Activated CD8-positive, alpha-beta T cell treated with anti-CD3 and anti-CD28 coated beads, Interleukin-2, amount 10 ng/mL, durations not matched to agents 7 days and 5 days (primary cell): ENCODE data around the gene MKX. TPM values are rescaled to one million over a fixed set of nuclear protein-coding genes. Genes with fewer than 3 reads are reported as not detected.

Source experiments
- ATAC-seq: fragments of 150-1000 bp; cut with Tn5 transposase; one replicate; pipeline ENCODE4 v1.10.0; 2021; ENCODE audit warnings: moderate library complexity
- CTCF ChIA-PET: fragments of 350-600 bp; sonication (Branson Sonifier 250); formaldehyde crosslinking; loops from one replicate; lab custom pipeline; 2021; ENCODE audit warnings: antibody characterized with exemption; lab: Charles Lee
- POLR2A ChIA-PET: fragments of 350-600 bp; sonication (Branson Sonifier 250); formaldehyde crosslinking; loops from one replicate; lab custom pipeline; 2021; ENCODE audit warnings: antibody characterized with exemption; lab: Charles Lee
- DNase-seq: peaks from one replicate; pipeline ENCODE4 v3.0.0-alpha.2; 2020
- H3K27ac Mint-ChIP-seq: one replicate; pipeline ENCODE4 v1.8.0; 2021; ENCODE audit warnings: mild to moderate bottlenecking, mixed read lengths
- H3K27me3 Mint-ChIP-seq: one replicate; pipeline ENCODE4 v1.8.0; 2021; ENCODE audit warnings: low read depth, mixed read lengths
- H3K36me3 Mint-ChIP-seq: one replicate; pipeline ENCODE4 v1.8.0; 2021; ENCODE audit warnings: low read depth, mixed read lengths
- H3K4me1 Mint-ChIP-seq: one replicate; pipeline ENCODE4 v1.8.0; 2021; ENCODE audit warnings: low read depth, mixed read lengths
- H3K4me3 Mint-ChIP-seq: one replicate; pipeline ENCODE4 v1.8.0; 2021; ENCODE audit warnings: mild to moderate bottlenecking, mixed read lengths
- H3K9me3 Mint-ChIP-seq: one replicate; pipeline ENCODE4 v1.8.0; 2022; ENCODE audit warnings: mixed read lengths; ENCODE audit not compliant: insufficient read depth
- total RNA-seq, 2 experiments: library from RNA; stranded (reverse); gene quantifications; one replicate each; pipeline ENCODE4 v1.2.3, GENCODE V29; 2021

MKX gene
- total RNA-seq, 2 experiments from 2014 or later, result not detected

- H3K36me3 Mint-ChIP-seq, result no peaks in the 10 kb centered on the region
- DNase-seq, result no peak
- no peak overlapping the region for H3K27ac Mint-ChIP-seq
- peaks cover 45% of the 10 kb centered on the region for H3K27me3 Mint-ChIP-seq
- H3K4me1 Mint-ChIP-seq, result no peaks in the 10 kb centered on the region
- no peak for ATAC-seq
- no peak overlapping the region for H3K4me3 Mint-ChIP-seq
- ChIA-PET POLR2A (no interaction called here), CTCF (interaction anchor here (1.2 to 1.3 kb wide), 3 partner anchors 8 to 10 kb away, joined by 3 read pairs; no protein-coding TSS in a partner anchor)
- H3K9me3 Mint-ChIP-seq, result no peaks in the 10 kb centered on the region
These were observed 9.2 kb downstream of the MKX start for GRCh38 chr10:27736396-27736795.

GRCh38 chr10:27730041-27730440 lies 15.6 kb downstream of the MKX start:
- H3K27ac Mint-ChIP-seq, result no peak overlapping the region
- ATAC-seq (no peak), DNase-seq (no peak)
- H3K27me3 Mint-ChIP-seq, result peaks cover 22% of the 10 kb centered on the region
- CTCF ChIA-PET, result no interaction called here
- no peaks in the 10 kb centered on the region for H3K36me3 Mint-ChIP-seq
- no peaks in the 10 kb centered on the region for H3K4me1 Mint-ChIP-seq
- no peaks in the 10 kb centered on the region for H3K9me3 Mint-ChIP-seq
- POLR2A ChIA-PET, result no interaction called here
- H3K4me3 Mint-ChIP-seq, result no peak overlapping the region

- Mint-ChIP-seq H3K9me3 (no peaks in the 10 kb centered on the region), H3K27me3 (peaks cover 22% of the 10 kb centered on the region)
- POLR2A ChIA-PET, result no interaction called here
These were observed 17.3 kb downstream of the MKX start for GRCh38 chr10:27728338-27728737.

GRCh38 chr10:27724287-27724686 lies 21.3 kb downstream of the MKX start:
- H3K4me3 Mint-ChIP-seq, result no peak overlapping the region
- no peak overlapping the region for H3K27ac Mint-ChIP-seq
- H3K4me1 Mint-ChIP-seq, result no peaks in the 10 kb centered on the region
- ATAC-seq, result no peak
- peaks cover 33% of the 10 kb centered on the region for H3K27me3 Mint-ChIP-seq
- ChIA-PET CTCF (no interaction called here), POLR2A (no interaction called here)
- H3K36me3 Mint-ChIP-seq, result no peaks in the 10 kb centered on the region
- no peak for DNase-seq
- no peaks in the 10 kb centered on the region for H3K9me3 Mint-ChIP-seq

More at GRCh38 chr10:27728338-27728737, 17.3 kb downstream of the MKX start:
- H3K4me1 Mint-ChIP-seq, result no peaks in the 10 kb centered on the region
- no peaks in the 10 kb centered on the region for H3K36me3 Mint-ChIP-seq
- no peak overlapping the region for H3K4me3 Mint-ChIP-seq
- DNase-seq (no peak), ATAC-seq (no peak)
- no peak overlapping the region for H3K27ac Mint-ChIP-seq
- CTCF ChIA-PET, result interaction anchor here (0.9 to 3.2 kb wide), 2 partner anchors 8 to 13 kb away, joined by 3 to 10 read pairs; no protein-coding TSS in a partner anchor

GRCh38 chr10:27723436-27723835 lies 22.2 kb downstream of the MKX start:
- peaks cover 37% of the 10 kb centered on the region for H3K27me3 Mint-ChIP-seq
- CTCF ChIA-PET, result no interaction called here
- no peaks in the 10 kb centered on the region for H3K9me3 Mint-ChIP-seq
- DNase-seq (no peak), ATAC-seq (no peak)
- POLR2A ChIA-PET, result no interaction called here
- no peaks in the 10 kb centered on the region for H3K4me1 Mint-ChIP-seq
- no peak overlapping the region for H3K27ac Mint-ChIP-seq
- no peak overlapping the region for H3K4me3 Mint-ChIP-seq
- H3K36me3 Mint-ChIP-seq, result no peaks in the 10 kb centered on the region

- ChIA-PET CTCF (no interaction called here), POLR2A (no interaction called here)
- H3K4me3 Mint-ChIP-seq, result no peak overlapping the region
- DNase-seq, result no peak
- H3K9me3 Mint-ChIP-seq, result no peaks in the 10 kb centered on the region
- peaks cover 33% of the 10 kb centered on the region for H3K27me3 Mint-ChIP-seq
- no peaks in the 10 kb centered on the region for H3K36me3 Mint-ChIP-seq
- no peak for ATAC-seq
- no peak overlapping the region for H3K27ac Mint-ChIP-seq
- no peaks in the 10 kb centered on the region for H3K4me1 Mint-ChIP-seq
These were observed 25.1 kb downstream of the MKX start for GRCh38 chr10:27720529-27720928.

- Mint-ChIP-seq H3K4me3 (no peak overlapping the region), H3K27me3 (peaks cover 32% of the 10 kb centered on the region), H3K36me3 (no peaks in the 10 kb centered on the region), H3K27ac (no peak overlapping the region), H3K4me1 (no peaks in the 10 kb centered on the region), H3K9me3 (no peaks in the 10 kb centered on the region)
- POLR2A ChIA-PET, result no interaction called here
- CTCF ChIA-PET, result interaction anchor here (0.8 kb wide), 1 partner anchor 24 kb away, joined by 4 read pairs; no protein-coding TSS in a partner anchor
- no peak for DNase-seq
- no peak for ATAC-seq
These were observed 26.6 kb downstream of the MKX start for GRCh38 chr10:27719052-27719451.

GRCh38 chr10:27717861-27718260 lies 27.8 kb downstream of the MKX start:
- Mint-ChIP-seq H3K9me3 (no peaks in the 10 kb centered on the region), H3K4me3 (no peak overlapping the region), H3K36me3 (no peaks in the 10 kb centered on the region), H3K4me1 (no peaks in the 10 kb centered on the region), H3K27ac (no peak overlapping the region), H3K27me3 (peaks cover 32% of the 10 kb centered on the region)
- DNase-seq (no peak), ATAC-seq (no peak)
- ChIA-PET POLR2A (no interaction called here), CTCF (no interaction called here)

GRCh38 chr10:27717224-27717623 lies 28.4 kb downstream of the MKX start:
- DNase-seq (no peak), ATAC-seq (no peak)
- no peaks in the 10 kb centered on the region for H3K9me3 Mint-ChIP-seq
- CTCF ChIA-PET, result no interaction called here
- POLR2A ChIA-PET, result no interaction called here
- H3K4me1 Mint-ChIP-seq, result no peaks in the 10 kb centered on the region
- H3K27ac Mint-ChIP-seq, result no peak overlapping the region
- no peak overlapping the region for H3K4me3 Mint-ChIP-seq
- H3K36me3 Mint-ChIP-seq, result no peaks in the 10 kb centered on the region
- H3K27me3 Mint-ChIP-seq, result peaks cover 28% of the 10 kb centered on the region

GRCh38 chr10:27716521-27716920 lies 29.1 kb downstream of the MKX start:
- H3K9me3 Mint-ChIP-seq, result no peaks in the 10 kb centered on the region
- CTCF ChIA-PET, result no interaction called here
- H3K4me3 Mint-ChIP-seq, result no peak overlapping the region
- no peaks in the 10 kb centered on the region for H3K4me1 Mint-ChIP-seq
- H3K27me3 Mint-ChIP-seq, result peaks cover 25% of the 10 kb centered on the region
- no peaks in the 10 kb centered on the region for H3K36me3 Mint-ChIP-seq
- no peak overlapping the region for H3K27ac Mint-ChIP-seq
- POLR2A ChIA-PET, result no interaction called here
- DNase-seq (no peak), ATAC-seq (no peak)

- H3K36me3 Mint-ChIP-seq, result no peaks in the 10 kb centered on the region
- ATAC-seq, result no peak
- H3K27ac Mint-ChIP-seq, result no peak overlapping the region
- ChIA-PET CTCF (interaction anchor here (0.8 kb wide), 1 partner anchor 463 kb away, joined by 3 read pairs; no protein-coding TSS in a partner anchor), POLR2A (no interaction called here)
- H3K4me3 Mint-ChIP-seq, result no peak overlapping the region
- DNase-seq, result no peak
- H3K4me1 Mint-ChIP-seq, result no peaks in the 10 kb centered on the region
- H3K27me3 Mint-ChIP-seq, result peaks cover 19% of the 10 kb centered on the region
- H3K9me3 Mint-ChIP-seq, result no peaks in the 10 kb centered on the region
These were observed 30.1 kb downstream of the MKX start for GRCh38 chr10:27715505-27715904.

GRCh38 chr10:27714349-27714748 lies 31.3 kb downstream of the MKX start:
- DNase-seq, result no peak
- ChIA-PET POLR2A (no interaction called here), CTCF (interaction anchor here (1.0 kb wide), 1 partner anchor 33 kb away, joined by 3 read pairs; no protein-coding TSS in a partner anchor)
- Mint-ChIP-seq H3K36me3 (no peaks in the 10 kb centered on the region), H3K27me3 (peaks cover 16% of the 10 kb centered on the region), H3K27ac (no peak overlapping the region), H3K4me3 (no peak overlapping the region), H3K4me1 (no peaks in the 10 kb centered on the region), H3K9me3 (no peaks in the 10 kb centered on the region)
- no peak for ATAC-seq

GRCh38 chr10:27713941-27714340 lies 31.7 kb downstream of the MKX start:
- H3K36me3 Mint-ChIP-seq, result no peaks in the 10 kb centered on the region
- ATAC-seq, result no peak
- H3K9me3 Mint-ChIP-seq, result no peaks in the 10 kb centered on the region
- peaks cover 14% of the 10 kb centered on the region for H3K27me3 Mint-ChIP-seq
- no peak overlapping the region for H3K27ac Mint-ChIP-seq
- no peak overlapping the region for H3K4me3 Mint-ChIP-seq
- CTCF ChIA-PET, result interaction anchor here (1.0 kb wide), 1 partner anchor 33 kb away, joined by 3 read pairs; no protein-coding TSS in a partner anchor
- POLR2A ChIA-PET, result no interaction called here
- no peak for DNase-seq
- no peaks in the 10 kb centered on the region for H3K4me1 Mint-ChIP-seq
